BJ (cell line): ENCODE measurements around the gene C1D. TPM values are rescaled to one million over a fixed set of nuclear protein-coding genes. Genes with fewer than 3 reads are reported as not detected.
A peak's percentile ranks its signal among the peaks of the same experiment; 100 is the strongest.

Experiments
- CTCF ChIA-PET: fragments of 350-600 bp; formaldehyde crosslinking; extraction: SDS; loops from one replicate; lab custom pipeline; 2021; ENCODE audit warnings: antibody characterized with exemption, inconsistent platforms; lab: Yijun Ruan, JAX
- POLR2A ChIA-PET: fragments of 300-600 bp; sonication (Branson Sonifier 250); formaldehyde crosslinking; extraction: SDS; loops from one replicate; lab custom pipeline; 2021; ENCODE audit warnings: antibody characterized with exemption; lab: Charles Lee
- DNase-seq: peaks from one replicate; pipeline ENCODE4 v3.0.0-alpha.2; 2011; ENCODE audit warnings: low read depth
- H3K27me3 ChIP-seq: 2 replicates; pipeline ENCODE4 v1.6.0; 2011; ENCODE audit warnings: low read length; ENCODE audit not compliant: control insufficient read depth, insufficient read depth
- H3K36me3 ChIP-seq: 2 replicates; pipeline ENCODE4 v1.5.1; 2011; ENCODE audit warnings: low read length; ENCODE audit not compliant: control insufficient read depth, insufficient read depth
- H3K4me3 ChIP-seq: 2 replicates; pipeline ENCODE4 v1.5.1; 2011; ENCODE audit warnings: low read depth, mild to moderate bottlenecking, control low read depth, low read length
- polyA plus RNA-seq: library from polyadenylated mRNA; depleted of rRNA; stranded (reverse); fragments of >200 nt; gene quantifications from 2 replicates; pipeline ENCODE4 v1.2.3, GENCODE V29; 2011
- TF ChIP-seq, protein P1 (sequence below): IDR thresholded peaks from 2 replicates; pipeline ENCODE4 v1.5.1; 2011; ENCODE audit warnings: low read depth, mild to moderate bottlenecking, control low read depth, inconsistent platforms, low read length, moderate library complexity; ENCODE audit not compliant: insufficient read depth

Gene C1D
- polyA plus RNA-seq, 1 experiment = 11.4 TPM

DNA sequence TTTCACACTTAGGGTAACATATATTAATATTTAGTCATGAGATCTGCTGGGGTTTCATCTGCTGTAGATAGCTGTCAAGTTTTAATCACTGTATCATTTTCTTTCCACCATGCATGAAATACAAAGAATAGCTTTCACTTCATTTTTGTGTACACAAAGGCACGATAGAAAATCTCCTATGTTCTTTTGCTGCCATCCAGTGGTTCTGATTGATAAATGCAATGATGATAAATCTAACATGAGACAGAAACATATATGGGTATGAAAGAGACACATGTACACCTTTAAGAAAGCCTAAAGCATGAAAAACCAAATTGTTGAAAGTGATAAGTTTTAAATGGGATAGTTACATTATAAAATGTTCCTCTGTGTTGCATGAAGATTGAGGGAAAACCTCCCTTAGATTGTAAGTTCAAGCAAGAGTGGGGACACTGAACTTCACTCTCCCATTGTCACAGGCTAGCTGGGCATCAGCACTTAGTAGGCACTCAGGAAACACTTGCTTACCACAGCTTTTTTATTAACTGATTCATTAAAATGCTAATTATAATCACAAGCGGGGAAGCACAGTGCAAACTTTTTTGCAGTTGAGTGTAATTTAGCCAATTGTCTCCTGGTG is 31.2 kb downstream of the C1D start:
- H3K36me3 ChIP-seq = no peaks in the 10 kb centered on the region
- H3K27me3 ChIP-seq = no peaks in the 10 kb centered on the region
- ChIA-PET CTCF (interaction anchor here (0.6 to 3.2 kb wide), 29 partner anchors 9 to 1604 kb away, joined by 3 to 20 read pairs (median 4); no protein-coding TSS in a partner anchor), POLR2A (interaction anchor here (0.6 to 1.0 kb wide), 2 partner anchors 270 to 1602 kb away, joined by 4 to 7 read pairs; no protein-coding TSS in a partner anchor)
- DNase-seq = no peak
- no peak overlapping the region for H3K4me3 ChIP-seq
- TF ChIP-seq, protein P1, sequence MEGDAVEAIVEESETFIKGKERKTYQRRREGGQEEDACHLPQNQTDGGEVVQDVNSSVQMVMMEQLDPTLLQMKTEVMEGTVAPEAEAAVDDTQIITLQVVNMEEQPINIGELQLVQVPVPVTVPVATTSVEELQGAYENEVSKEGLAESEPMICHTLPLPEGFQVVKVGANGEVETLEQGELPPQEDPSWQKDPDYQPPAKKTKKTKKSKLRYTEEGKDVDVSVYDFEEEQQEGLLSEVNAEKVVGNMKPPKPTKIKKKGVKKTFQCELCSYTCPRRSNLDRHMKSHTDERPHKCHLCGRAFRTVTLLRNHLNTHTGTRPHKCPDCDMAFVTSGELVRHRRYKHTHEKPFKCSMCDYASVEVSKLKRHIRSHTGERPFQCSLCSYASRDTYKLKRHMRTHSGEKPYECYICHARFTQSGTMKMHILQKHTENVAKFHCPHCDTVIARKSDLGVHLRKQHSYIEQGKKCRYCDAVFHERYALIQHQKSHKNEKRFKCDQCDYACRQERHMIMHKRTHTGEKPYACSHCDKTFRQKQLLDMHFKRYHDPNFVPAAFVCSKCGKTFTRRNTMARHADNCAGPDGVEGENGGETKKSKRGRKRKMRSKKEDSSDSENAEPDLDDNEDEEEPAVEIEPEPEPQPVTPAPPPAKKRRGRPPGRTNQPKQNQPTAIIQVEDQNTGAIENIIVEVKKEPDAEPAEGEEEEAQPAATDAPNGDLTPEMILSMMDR = peak; percentile 61

DNA sequence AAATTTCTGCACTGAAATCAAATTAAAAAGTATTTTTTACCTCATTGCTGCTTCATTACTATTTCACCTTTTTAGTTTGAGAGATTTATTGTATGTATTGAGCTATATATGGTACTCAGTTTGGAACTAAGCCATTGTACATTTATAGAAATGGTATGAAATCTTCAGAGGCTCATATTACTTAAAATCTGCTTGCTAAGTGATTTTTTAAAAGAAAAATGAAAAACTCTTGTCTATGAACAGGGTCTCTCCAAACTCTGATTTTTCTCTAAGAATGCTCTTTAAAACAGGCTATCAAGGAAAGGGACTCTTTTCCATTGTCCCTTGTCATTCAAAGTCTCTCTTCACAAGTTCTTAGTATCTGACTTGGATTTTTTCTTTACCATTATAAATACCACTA is 31.8 kb downstream of the C1D start:
- ChIA-PET CTCF (interaction anchor here (0.6 to 3.2 kb wide), 25 partner anchors 13 to 1603 kb away, joined by 3 to 20 read pairs (median 5); no protein-coding TSS in a partner anchor), POLR2A (interaction anchor here (0.6 to 1.0 kb wide), 3 partner anchors 109 to 1602 kb away, joined by 3 to 7 read pairs (median 4); no protein-coding TSS in a partner anchor)
- no peak for DNase-seq
- Histone ChIP-seq H3K27me3 (no peaks in the 10 kb centered on the region), H3K36me3 (no peaks in the 10 kb centered on the region), H3K4me3 (no peak overlapping the region)
- TF ChIP-seq, protein P1 = no peak

DNA sequence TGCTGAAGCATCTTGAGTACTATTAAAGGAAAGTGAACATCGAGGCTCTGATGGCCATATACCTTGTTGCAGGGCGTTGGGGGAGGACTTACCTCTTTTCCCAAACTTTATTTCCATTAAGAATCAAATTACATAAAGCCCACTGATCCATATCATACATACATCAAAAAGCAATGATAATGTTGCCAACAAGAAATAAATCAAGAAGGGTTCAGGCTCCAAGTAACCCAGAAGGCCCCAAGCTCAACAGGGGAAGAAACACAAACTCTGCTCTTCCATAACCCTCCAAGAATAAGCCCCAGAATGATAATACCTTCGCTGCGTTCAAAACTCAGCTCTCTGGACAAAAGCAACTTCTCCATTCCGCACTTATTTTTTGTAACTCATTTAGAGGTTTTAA is 32.3 kb downstream of the C1D start:
- POLR2A ChIA-PET = interaction anchor here (0.6 to 0.7 kb wide), 2 partner anchors 22 to 108 kb away, joined by 3 to 7 read pairs; no protein-coding TSS in a partner anchor
- DNase-seq = no peak
- Histone ChIP-seq H3K36me3 (no peaks in the 10 kb centered on the region), H3K4me3 (no peak overlapping the region), H3K27me3 (no peaks in the 10 kb centered on the region)
- TF ChIP-seq, protein P1 = no peak
- CTCF ChIA-PET = interaction anchor here (0.6 to 3.2 kb wide), 16 partner anchors 14 to 1602 kb away, joined by 3 to 20 read pairs (median 4); no protein-coding TSS in a partner anchor

DNA sequence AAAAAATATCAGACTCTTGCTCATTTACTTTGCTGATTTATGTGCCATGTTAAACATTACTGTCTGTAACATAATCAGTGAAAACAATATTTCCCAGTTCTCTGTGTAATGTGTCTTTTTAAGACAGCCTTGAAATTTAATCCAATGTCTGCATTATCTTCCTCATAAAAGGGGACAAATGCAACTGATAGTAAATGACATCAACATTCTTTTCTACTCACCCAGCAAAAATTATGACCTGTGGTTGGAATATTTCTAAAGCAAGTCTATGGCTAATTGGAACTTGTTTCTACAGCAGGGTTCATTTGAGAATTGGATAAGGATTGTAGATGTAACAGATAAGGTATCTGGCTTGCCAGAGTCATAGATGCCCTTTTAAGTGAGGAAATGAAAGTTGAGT is 34.8 kb downstream of the C1D start:
- TF ChIP-seq, protein P1 = no peak
- ChIA-PET POLR2A (no interaction called here), CTCF (interaction anchor here (1.6 to 2.3 kb wide), 3 partner anchors 182 to 188 kb away, joined by 4 to 5 read pairs (median 5); no protein-coding TSS in a partner anchor)
- Histone ChIP-seq H3K4me3 (no peak overlapping the region), H3K27me3 (no peaks in the 10 kb centered on the region), H3K36me3 (no peaks in the 10 kb centered on the region)
- DNase-seq = peak; percentile 69

DNA sequence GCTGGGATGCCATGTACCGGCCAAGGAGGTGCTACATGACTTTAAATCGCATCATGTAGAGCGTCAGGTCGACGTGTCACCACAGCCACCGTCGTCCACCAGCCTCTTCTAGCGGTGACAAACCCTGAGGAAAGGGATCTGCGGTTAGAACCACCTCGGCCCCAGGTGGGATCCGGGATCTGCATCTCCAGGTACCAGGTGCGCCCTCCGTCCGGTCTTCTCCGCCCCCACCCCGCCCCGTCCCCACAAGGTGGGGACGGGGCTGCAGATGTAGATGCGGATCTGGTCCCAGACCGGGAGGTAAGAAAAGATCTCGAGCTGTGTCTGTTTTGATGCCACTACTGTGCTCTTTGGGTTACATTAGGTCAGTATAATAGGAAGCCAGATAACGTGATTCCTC is 38.4 kb downstream of the C1D start:
- Histone ChIP-seq H3K36me3 (no peaks in the 10 kb centered on the region), H3K27me3 (no peaks in the 10 kb centered on the region), H3K4me3 (no peak overlapping the region)
- no peak for DNase-seq
- ChIA-PET CTCF (interaction anchor here (1.6 kb wide), 1 partner anchor 184 kb away, joined by 3 read pairs; no protein-coding TSS in a partner anchor), POLR2A (no interaction called here)
- TF ChIP-seq, protein P1 = no peak
